Duodenal mucosa (tissue), 2 donors: Measurements from ENCODE around the gene RALGPS1.

Experiments used
- H3K27ac ChIP-seq: one replicate; pipeline ENCODE4 v1.7.0; 2013; ENCODE audit warnings: low read depth, low read length
- H3K27me3 ChIP-seq, 2 donors: one replicate each; pipeline ENCODE4 v1.7.0; 2013; ENCODE audit warnings: low read length in 2 of 2, control low read depth in 1 of 2; ENCODE audit not compliant: insufficient read depth in 2 of 2, control insufficient read depth in 1 of 2
- H3K36me3 ChIP-seq, 2 donors: one replicate each; pipeline ENCODE4 v1.7.0; 2013; ENCODE audit warnings: low read length in 2 of 2, control low read depth in 1 of 2; ENCODE audit not compliant: insufficient read depth in 2 of 2, control insufficient read depth in 1 of 2
- H3K4me1 ChIP-seq, 2 donors: one replicate each; pipeline ENCODE4 v1.7.0; 2013; ENCODE audit warnings: low read length in 2 of 2, control low read depth in 1 of 2; ENCODE audit not compliant: insufficient read depth in 2 of 2, control insufficient read depth in 1 of 2
- H3K4me3 ChIP-seq, 2 donors: one replicate each; pipeline ENCODE4 v1.7.0; 2013; ENCODE audit warnings: low read length in 2 of 2, low read depth in 1 of 2
- H3K9ac ChIP-seq, 2 donors: one replicate each; pipeline ENCODE4 v1.7.0; 2013; ENCODE audit warnings: low read length in 2 of 2, low read depth in 1 of 2
- H3K9me3 ChIP-seq, 2 donors: one replicate each; pipeline ENCODE4 v1.7.0; 2013; ENCODE audit warnings: low read length in 2 of 2, control low read depth in 1 of 2; ENCODE audit not compliant: control insufficient read depth in 1 of 2

Gene RALGPS1

GRCh38 chr9:126983767-126984166 is 69.2 kb downstream of the RALGPS1 start:
- Histone ChIP-seq H3K36me3 (peaks cover 10 to 15% of the 10 kb centered on the region in 2 donors), H3K27ac (no peak overlapping the region), H3K4me1 (peaks cover 21 to 31% of the 10 kb centered on the region in 2 donors), H3K9ac (no peak overlapping the region), H3K4me3 (no peak overlapping the region), H3K9me3 (peaks cover 0 to 4% of the 10 kb centered on the region in 2 donors), H3K27me3 (no peaks in the 10 kb centered on the region)

- Histone ChIP-seq H3K36me3 (peaks cover 9 to 10% of the 10 kb centered on the region in 2 donors), H3K27ac (no peak overlapping the region), H3K9ac (no peak overlapping the region), H3K4me1 (peaks cover 21 to 31% of the 10 kb centered on the region in 2 donors), H3K9me3 (peaks cover 0 to 4% of the 10 kb centered on the region in 2 donors), H3K4me3 (no peak overlapping the region), H3K27me3 (no peaks in the 10 kb centered on the region)
These were observed 70.4 kb downstream of the RALGPS1 start for GRCh38 chr9:126984969-126985368.

DNA sequence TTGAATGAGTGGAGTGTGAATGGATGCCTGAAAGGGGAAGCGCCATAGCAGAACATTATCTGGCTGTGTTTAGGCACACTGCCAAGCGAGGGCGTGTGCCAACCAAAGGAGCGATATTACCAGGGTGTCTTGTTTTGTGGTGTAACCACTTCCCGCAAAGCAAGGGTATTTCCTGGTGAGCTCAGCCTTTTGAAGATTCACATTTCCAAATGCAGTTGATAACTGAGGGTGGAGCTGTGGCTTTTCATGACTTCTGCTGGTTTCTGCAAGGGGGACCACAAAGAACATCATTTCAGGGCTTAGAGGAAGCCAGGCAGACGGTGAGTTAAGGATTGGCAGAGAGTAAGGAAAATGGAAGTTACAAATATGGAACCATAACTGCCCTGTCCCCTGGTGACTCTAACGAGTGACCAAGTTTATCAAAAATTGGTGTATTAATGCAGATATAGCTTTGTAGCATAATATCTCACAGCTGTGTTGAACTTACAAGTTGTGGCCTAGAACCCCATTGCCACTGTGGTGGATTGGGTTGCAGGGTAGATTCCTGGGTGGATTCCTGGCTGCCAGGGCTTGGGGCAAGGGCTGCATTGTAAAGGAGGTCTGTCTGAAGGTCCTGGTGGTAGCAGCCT is 71.4 kb downstream of the RALGPS1 start:
- Histone ChIP-seq H3K9ac (peak overlapping the region in 1 of 2 donors; percentile 6), H3K4me1 (peaks cover 21 to 31% of the 10 kb centered on the region in 2 donors), H3K27me3 (no peaks in the 10 kb centered on the region), H3K36me3 (peaks cover 10 to 15% of the 10 kb centered on the region in 2 donors), H3K4me3 (peak overlapping the region; percentile 23 to 37), H3K27ac (peak overlapping the region; percentile 26), H3K9me3 (peaks cover 0 to 4% of the 10 kb centered on the region in 2 donors)

GRCh38 chr9:126986506-126986951 is 71.9 kb downstream of the RALGPS1 start:
- no peaks in the 10 kb centered on the region for H3K27me3 ChIP-seq
- peaks cover 0 to 7% of the 10 kb centered on the region in 2 donors for H3K9me3 ChIP-seq
- no peak overlapping the region for H3K27ac ChIP-seq
- H3K4me3 ChIP-seq, result peak overlapping the region; percentile 23 to 37
- H3K36me3 ChIP-seq, result peaks cover 15 to 16% of the 10 kb centered on the region in 2 donors
- peaks cover 21 to 31% of the 10 kb centered on the region in 2 donors for H3K4me1 ChIP-seq
- H3K9ac ChIP-seq, result peak overlapping the region in 1 of 2 donors; percentile 6

DNA sequence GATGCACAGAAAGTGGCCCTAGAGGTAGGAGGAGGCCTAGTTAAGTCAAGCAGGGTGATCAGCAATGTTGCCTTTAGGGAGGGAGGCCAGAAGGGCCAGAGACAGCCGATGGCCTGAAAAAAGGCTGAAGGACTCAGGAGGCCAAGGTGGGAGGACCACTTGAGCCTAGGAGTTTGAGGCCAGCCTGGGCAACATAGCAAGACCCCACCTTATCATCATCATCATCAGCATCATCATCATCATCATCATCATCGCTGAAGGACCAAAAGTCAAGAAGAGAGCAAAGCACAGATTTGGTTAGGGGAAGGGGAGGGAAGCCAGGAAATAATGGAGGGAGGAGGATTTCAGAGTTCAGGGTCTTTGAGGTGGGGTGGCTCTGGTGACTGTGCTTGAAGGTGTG is 74.3 kb downstream of the RALGPS1 start:
- Histone ChIP-seq H3K4me3 (no peak overlapping the region), H3K27me3 (no peaks in the 10 kb centered on the region), H3K4me1 (peaks cover 21 to 31% of the 10 kb centered on the region in 2 donors), H3K9me3 (peaks cover 6 to 18% of the 10 kb centered on the region in 2 donors), H3K36me3 (peaks cover 17 to 22% of the 10 kb centered on the region in 2 donors), H3K27ac (no peak overlapping the region), H3K9ac (no peak overlapping the region)

DNA sequence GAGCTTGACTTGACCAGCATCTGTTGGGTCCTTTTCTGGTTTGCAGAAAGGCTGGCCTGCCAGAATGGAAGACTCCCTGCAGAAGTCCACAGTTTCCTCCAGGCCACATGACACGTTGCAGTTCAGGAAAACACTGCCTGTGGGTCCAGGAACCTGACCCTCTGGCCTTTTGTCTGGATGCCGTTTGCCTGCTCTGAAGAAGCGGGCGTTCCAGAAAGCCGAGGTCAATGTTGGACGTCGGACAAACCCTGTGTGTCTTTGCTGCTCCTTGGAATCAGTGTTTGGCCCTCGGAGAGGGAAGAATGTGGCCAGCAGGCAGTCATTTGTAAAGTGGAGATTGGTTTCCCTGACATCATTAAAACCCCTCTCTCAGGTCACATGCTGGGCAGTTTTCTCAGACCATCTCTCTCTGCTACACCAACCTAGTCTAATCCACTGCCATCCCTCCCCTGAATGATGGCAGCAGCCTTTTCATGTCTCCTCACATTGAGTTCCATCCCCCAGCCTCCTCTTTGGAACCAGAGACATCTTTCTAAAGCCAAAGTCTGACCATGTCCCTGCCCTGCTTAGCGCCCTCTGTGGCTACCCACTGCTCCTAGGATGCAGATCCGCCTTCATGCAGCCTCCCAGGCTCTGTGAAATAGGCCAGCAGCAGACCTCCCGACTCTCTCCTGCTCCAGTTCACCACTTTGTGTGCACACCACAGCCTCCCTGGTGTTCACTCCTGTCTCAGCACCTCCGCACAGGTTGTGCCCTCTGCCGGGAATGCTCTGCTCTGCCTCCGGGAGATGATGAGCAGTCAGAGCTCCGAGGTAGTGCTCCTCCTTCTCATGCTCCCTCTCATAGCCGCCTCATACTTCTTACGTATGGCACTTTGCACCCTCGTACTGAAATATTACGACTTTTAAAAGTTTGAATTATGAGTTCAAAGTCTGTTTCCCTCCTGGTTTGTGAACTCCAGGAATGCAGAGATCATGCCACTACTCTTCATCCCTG is 75.6 kb downstream of the RALGPS1 start:
- peaks cover 21% of the 10 kb centered on the region in 2 donors for H3K4me1 ChIP-seq
- H3K27ac ChIP-seq, result no peak overlapping the region

GRCh38 chr9:126991183-126991582 is 76.6 kb downstream of the RALGPS1 start:
- H3K4me3 ChIP-seq, result no peak overlapping the region
- H3K9me3 ChIP-seq, result peaks cover 6 to 18% of the 10 kb centered on the region in 2 donors
- no peak overlapping the region for H3K27ac ChIP-seq
- peaks cover 17 to 22% of the 10 kb centered on the region in 2 donors for H3K36me3 ChIP-seq
- peaks cover 13% of the 10 kb centered on the region in 2 donors for H3K4me1 ChIP-seq
- no peak overlapping the region for H3K9ac ChIP-seq
- no peaks in the 10 kb centered on the region for H3K27me3 ChIP-seq

More for the DNA sequence above, 75.6 kb downstream of the RALGPS1 start:
- H3K9me3 ChIP-seq, result peaks cover 6 to 18% of the 10 kb centered on the region in 2 donors
- peaks cover 17 to 22% of the 10 kb centered on the region in 2 donors for H3K36me3 ChIP-seq
- no peak overlapping the region for H3K4me3 ChIP-seq
- H3K9ac ChIP-seq, result no peak overlapping the region
- H3K27me3 ChIP-seq, result no peaks in the 10 kb centered on the region

- Histone ChIP-seq H3K27ac (no peak overlapping the region), H3K4me3 (no peak overlapping the region), H3K36me3 (peaks cover 17 to 22% of the 10 kb centered on the region in 2 donors), H3K9me3 (peaks cover 6 to 18% of the 10 kb centered on the region in 2 donors), H3K4me1 (peaks cover under 1 to 1% of the 10 kb centered on the region in 2 donors), H3K9ac (no peak overlapping the region), H3K27me3 (no peaks in the 10 kb centered on the region)
These were observed 77.8 kb downstream of the RALGPS1 start for GRCh38 chr9:126992427-126992826.

- Histone ChIP-seq H3K4me3 (no peak overlapping the region), H3K36me3 (no peaks in the 10 kb centered on the region), H3K9me3 (no peaks in the 10 kb centered on the region), H3K9ac (no peak overlapping the region), H3K27ac (no peak overlapping the region), H3K27me3 (no peaks in the 10 kb centered on the region), H3K4me1 (no peaks in the 10 kb centered on the region)
These were observed 84.9 kb downstream of the RALGPS1 start for GRCh38 chr9:126999315-127000068.
